HepG2 (cell line): ENCODE results near the gene CNBD2. TPM values are rescaled to one million over a fixed set of nuclear protein-coding genes. Genes with fewer than 3 reads are reported as not detected.

Experiments
- BORCS8-MEF2B ChIP-seq: sonication (generic); formaldehyde crosslinking; IDR thresholded peaks from 2 replicates; pipeline ENCODE4 v1.8.0; 2022; ENCODE audit warnings: mild to moderate bottlenecking, missing genetic modification reagents
- DNMT1 ChIP-seq: sonication (generic); formaldehyde crosslinking; IDR thresholded peaks from 2 replicates; pipeline ENCODE4 v1.5.1; 2020; ENCODE audit warnings: mild to moderate bottlenecking, missing genetic modification reagents
- ELF1 ChIP-seq: sonication (generic); formaldehyde crosslinking; IDR thresholded peaks from 2 replicates; pipeline ENCODE4 v1.4.0; 2020; ENCODE audit warnings: missing genetic modification reagents
- FOXJ3 ChIP-seq: sonication (generic); formaldehyde crosslinking; IDR thresholded peaks from 2 replicates; pipeline ENCODE4 v1.4.0; 2020; ENCODE audit warnings: missing genetic modification reagents, mild to moderate bottlenecking, borderline replicate concordance
- HDAC2 ChIP-seq: sonication (generic); formaldehyde crosslinking; IDR thresholded peaks from 2 replicates; pipeline ENCODE4 v1.4.0; 2020; ENCODE audit warnings: missing genetic modification reagents
- IRX3 ChIP-seq: sonication (generic); formaldehyde crosslinking; IDR thresholded peaks from 2 replicates; pipeline ENCODE4 v1.8.1; 2023; ENCODE audit warnings: mild to moderate bottlenecking, low read depth, missing genetic modification reagents, borderline replicate concordance
- JDP2 ChIP-seq: sonication (generic); formaldehyde crosslinking; IDR thresholded peaks from 2 replicates; pipeline ENCODE4 v1.8.1; 2022; ENCODE audit warnings: missing genetic modification reagents, borderline replicate concordance
- JUND ChIP-seq: sonication (generic); formaldehyde crosslinking; IDR thresholded peaks from 2 replicates; pipeline ENCODE4 v1.8.0; 2022; ENCODE audit warnings: mild to moderate bottlenecking, missing genetic modification reagents
- KLF6 ChIP-seq: IDR thresholded peaks from 2 replicates; pipeline ENCODE4 v1.8.0; 2016; ENCODE audit warnings: missing biosample characterization, missing genetic modification reagents
- MAF1 ChIP-seq: sonication (generic); formaldehyde crosslinking; IDR thresholded peaks from 2 replicates; pipeline ENCODE4 v1.5.0; 2020; ENCODE audit warnings: missing genetic modification reagents, borderline replicate concordance
- MYPOP ChIP-seq: sonication (generic); formaldehyde crosslinking; IDR thresholded peaks from 2 replicates; pipeline ENCODE4 v1.8.1; 2023; ENCODE audit warnings: mild to moderate bottlenecking, moderate library complexity, missing genetic modification reagents
- NR2F6 ChIP-seq, 2 experiments: IDR thresholded peaks; 2 replicates each; pipeline ENCODE4 v1.6.1; 2016; ENCODE audit warnings: antibody characterized with exemption in 1 of 2, mild to moderate bottlenecking in 1 of 2
- PRPF4 ChIP-seq: fragments of 200-400 bp; formaldehyde crosslinking; IDR thresholded peaks from 2 replicates; pipeline ENCODE4 v1.6.1; 2016; ENCODE audit warnings: low read length, low read depth; ENCODE audit not compliant: poor library complexity, severe bottlenecking
- RCOR2 ChIP-seq: IDR thresholded peaks from 2 replicates; pipeline ENCODE4 v1.6.1; 2016; ENCODE audit warnings: missing biosample characterization, missing genetic modification reagents
- SPEN ChIP-seq: sonication (generic); formaldehyde crosslinking; IDR thresholded peaks from 2 replicates; pipeline ENCODE4 v1.5.1; 2020; ENCODE audit warnings: low read depth, mild to moderate bottlenecking, missing genetic modification reagents
- TCF12 ChIP-seq, 2 experiments: fragments of 450-650 bp in 1 of 2; sonication (generic) in 1 of 2; formaldehyde crosslinking in 1 of 2; IDR thresholded peaks; 2 replicates each; pipeline versions ENCODE4 v1.6.1 to v1.8.0; 2017 to 2022; ENCODE audit warnings: antibody characterized with exemption in 1 of 2, mild to moderate bottlenecking in 1 of 2, missing genetic modification reagents in 1 of 2, moderate library complexity in 1 of 2
- ZBTB25 ChIP-seq: IDR thresholded peaks from 2 replicates; pipeline ENCODE4 v1.6.1; 2018; ENCODE audit warnings: missing genetic modification reagents
- ZGPAT ChIP-seq: IDR thresholded peaks from 2 replicates; pipeline ENCODE4 v1.6.1; 2016; ENCODE audit warnings: mild to moderate bottlenecking
- ZNF530 ChIP-seq: sonication (generic); formaldehyde crosslinking; IDR thresholded peaks from 2 replicates; pipeline ENCODE4 v1.5.0; 2020; ENCODE audit warnings: low read depth, mild to moderate bottlenecking, missing genetic modification reagents
- ZNF552 ChIP-seq: sonication (generic); formaldehyde crosslinking; IDR thresholded peaks from 2 replicates; pipeline ENCODE4 v1.9.0; 2022; ENCODE audit warnings: missing genetic modification reagents, mild to moderate bottlenecking, borderline replicate concordance
- ZNF607 ChIP-seq: sonication (generic); formaldehyde crosslinking; IDR thresholded peaks from 2 replicates; pipeline ENCODE4 v1.5.1; 2020; ENCODE audit warnings: missing genetic modification reagents, mild to moderate bottlenecking, borderline replicate concordance
- ZNF768 ChIP-seq: sonication (generic); formaldehyde crosslinking; IDR thresholded peaks from 2 replicates; pipeline ENCODE4 v1.4.0; 2020; ENCODE audit warnings: missing genetic modification reagents
- polyA plus RNA-seq, 8 experiments: library from polyadenylated mRNA; depleted of rRNA in 3 of 8; stranded (reverse) in 7 of 8; unstranded in 1 of 8; fragments of >200 nt; fragmentation: Illumina TruSeq in 4 of 8; extraction: Trizol in 4 of 8; gene quantifications; 2 replicates each; pipeline versions ENCODE4 v1.2.1 to v1.2.3, GENCODE V29; 2011 to 2016; ENCODE audit warnings: low read depth in 4 of 8, missing spikeins in 1 of 8, mixed read lengths in 1 of 8; ENCODE audit not compliant: insufficient read depth in 1 of 8
- total RNA-seq, 5 experiments: library from RNA; depleted of rRNA; stranded (reverse); fragments of >200 nt; fragmentation: Illumina TruSeq; extraction: Trizol; gene quantifications; 2 replicates each; pipeline ENCODE4 v1.2.3, GENCODE V29; 2016; ENCODE audit warnings: low read depth in 1 of 5
- TF ChIP-seq, protein P1 (sequence below): sonication (generic); formaldehyde crosslinking; IDR thresholded peaks from 2 replicates; pipeline ENCODE4 v1.4.0; 2020; ENCODE audit warnings: mild to moderate bottlenecking, missing genetic modification reagents
- TF ChIP-seq, protein P2 (sequence below): sonication (generic); formaldehyde crosslinking; IDR thresholded peaks from 2 replicates; pipeline ENCODE4 v1.8.1; 2023; ENCODE audit warnings: missing genetic modification reagents, mild to moderate bottlenecking, borderline replicate concordance
- TF ChIP-seq, protein P3 (sequence below): sonication (generic); formaldehyde crosslinking; IDR thresholded peaks from 2 replicates; pipeline ENCODE4 v1.5.0; 2020; ENCODE audit warnings: missing genetic modification reagents

CNBD2 gene
- total and polyA plus RNA-seq, 2 of the 13 experiments (the other 11 are each of a cell fraction or from before 2014, with no cell fraction given) = 12.4 to 22.8 TPM

- TF ChIP-seq RCOR2 (CRISPR knock-in tag) (peak; percentile 86), BORCS8-MEF2B (peak; percentile 96), FOXJ3 (CRISPR knock-in tag) (peak; percentile 94; the same call in 1 of the 2 replicates), PRPF4 (no peak), TCF12 (IDR thresholded peaks at IDR 0.05) (no peak), TCF12 (CRISPR knock-in tag; IDR thresholded peaks at IDR 0.05) (peak; percentile 93), SPEN (CRISPR knock-in tag) (peak; percentile 98), ZNF552 (CRISPR knock-in tag) (peak; percentile 95), ZNF530 (CRISPR knock-in tag) (peak; percentile 93; the same call in 1 of the 2 replicates), ZNF607 (CRISPR knock-in tag) (peak; percentile 97), HDAC2 (CRISPR knock-in tag) (peak; percentile 91), KLF6 (CRISPR knock-in tag) (peak; percentile 92; the same call in 1 of the 2 replicates), NR2F6 (IDR thresholded peaks at IDR 0.05) (peak; percentile 83), NR2F6 (CRISPR knock-in tag; IDR thresholded peaks at IDR 0.05) (peak; percentile 85), ZNF768 (CRISPR knock-in tag) (peak; percentile 80), IRX3 (CRISPR knock-in tag) (peak; percentile 88), JUND (CRISPR knock-in tag) (peak; percentile 77), ELF1 (CRISPR knock-in tag) (peak; percentile 98), MAF1 (CRISPR knock-in tag) (peak; percentile 91; the same call in 1 of the 2 replicates), DNMT1 (CRISPR knock-in tag) (peak; percentile 100), ZBTB25 (peak; percentile 99; the same call in 1 of the 2 replicates), ZGPAT (CRISPR knock-in tag) (peak; percentile 100), JDP2 (CRISPR knock-in tag) (peak; percentile 20; the same call in 1 of the 2 replicates), MYPOP (peak; percentile 96)
- TF ChIP-seq, protein P1, sequence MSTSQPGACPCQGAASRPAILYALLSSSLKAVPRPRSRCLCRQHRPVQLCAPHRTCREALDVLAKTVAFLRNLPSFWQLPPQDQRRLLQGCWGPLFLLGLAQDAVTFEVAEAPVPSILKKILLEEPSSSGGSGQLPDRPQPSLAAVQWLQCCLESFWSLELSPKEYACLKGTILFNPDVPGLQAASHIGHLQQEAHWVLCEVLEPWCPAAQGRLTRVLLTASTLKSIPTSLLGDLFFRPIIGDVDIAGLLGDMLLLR (CRISPR knock-in tag) = peak; percentile 99
- TF ChIP-seq, protein P2, sequence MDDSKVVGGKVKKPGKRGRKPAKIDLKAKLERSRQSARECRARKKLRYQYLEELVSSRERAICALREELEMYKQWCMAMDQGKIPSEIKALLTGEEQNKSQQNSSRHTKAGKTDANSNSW = peak; percentile 56
- TF ChIP-seq, protein P3, sequence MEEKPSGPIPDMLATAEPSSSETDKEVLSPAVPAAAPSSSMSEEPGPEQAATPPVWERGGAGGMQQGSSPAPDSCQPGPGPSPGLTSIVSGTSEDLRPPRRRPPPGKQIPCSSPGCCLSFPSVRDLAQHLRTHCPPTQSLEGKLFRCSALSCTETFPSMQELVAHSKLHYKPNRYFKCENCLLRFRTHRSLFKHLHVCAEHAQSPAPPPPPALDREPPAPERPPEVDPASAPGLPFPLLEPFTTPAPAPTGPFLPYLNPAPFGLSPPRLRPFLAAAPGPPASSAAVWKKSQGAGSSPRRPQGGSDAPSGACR (CRISPR knock-in tag) = peak; percentile 100
Observed at GRCh38 chr20:35954200-35954906, 14.0 kb upstream of the CNBD2 start, which contains the start of gene SCAND1 (continued).
